ENCODE measurements around the gene MRE11.
A peak's percentile ranks its signal among the peaks of the same experiment; 100 is the strongest.

The MRE11 gene

DNA sequence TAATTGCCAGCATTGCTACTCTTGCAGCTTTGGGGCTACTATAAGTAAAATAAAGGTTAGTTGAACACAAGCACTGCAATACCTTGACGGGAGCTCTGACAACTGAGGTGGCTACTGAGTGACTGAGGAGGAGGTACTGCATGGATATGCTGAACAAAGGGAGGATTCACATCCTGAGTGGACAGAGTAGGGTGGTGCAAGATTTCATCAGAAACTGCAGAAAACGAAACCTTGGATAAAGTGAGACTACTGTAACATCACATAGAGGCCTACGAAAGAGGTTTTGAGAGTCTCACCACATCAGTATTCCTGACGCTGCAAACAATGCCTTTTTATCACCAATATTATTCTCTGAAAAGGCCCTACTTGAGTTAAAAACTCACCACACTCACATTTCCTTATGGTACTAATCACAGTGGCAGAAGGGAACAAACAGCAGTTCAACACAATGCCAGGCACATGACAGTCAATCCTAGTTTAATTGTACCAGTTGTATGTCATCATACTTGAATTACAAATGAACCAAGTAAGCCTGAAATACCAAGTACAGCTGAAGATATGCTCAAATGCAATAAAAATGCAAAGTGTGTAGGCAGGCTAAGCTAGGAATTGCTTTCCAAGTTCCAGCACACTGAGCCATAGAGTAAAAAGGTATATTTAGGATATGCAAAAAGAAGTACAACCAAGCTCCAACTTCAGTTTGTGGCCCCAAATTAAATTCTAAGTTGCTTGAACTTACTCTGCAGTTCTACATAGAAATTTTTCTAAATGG, 88.4 kb downstream of the MRE11 start:
- no peak for DNase-seq (ENCODE audit: low read depth)
- TF ChIP-seq, protein P1, sequence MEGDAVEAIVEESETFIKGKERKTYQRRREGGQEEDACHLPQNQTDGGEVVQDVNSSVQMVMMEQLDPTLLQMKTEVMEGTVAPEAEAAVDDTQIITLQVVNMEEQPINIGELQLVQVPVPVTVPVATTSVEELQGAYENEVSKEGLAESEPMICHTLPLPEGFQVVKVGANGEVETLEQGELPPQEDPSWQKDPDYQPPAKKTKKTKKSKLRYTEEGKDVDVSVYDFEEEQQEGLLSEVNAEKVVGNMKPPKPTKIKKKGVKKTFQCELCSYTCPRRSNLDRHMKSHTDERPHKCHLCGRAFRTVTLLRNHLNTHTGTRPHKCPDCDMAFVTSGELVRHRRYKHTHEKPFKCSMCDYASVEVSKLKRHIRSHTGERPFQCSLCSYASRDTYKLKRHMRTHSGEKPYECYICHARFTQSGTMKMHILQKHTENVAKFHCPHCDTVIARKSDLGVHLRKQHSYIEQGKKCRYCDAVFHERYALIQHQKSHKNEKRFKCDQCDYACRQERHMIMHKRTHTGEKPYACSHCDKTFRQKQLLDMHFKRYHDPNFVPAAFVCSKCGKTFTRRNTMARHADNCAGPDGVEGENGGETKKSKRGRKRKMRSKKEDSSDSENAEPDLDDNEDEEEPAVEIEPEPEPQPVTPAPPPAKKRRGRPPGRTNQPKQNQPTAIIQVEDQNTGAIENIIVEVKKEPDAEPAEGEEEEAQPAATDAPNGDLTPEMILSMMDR (IDR thresholded peaks at IDR 0.05; ENCODE audit: insufficient read depth, low read depth, low read length, missing control alignments), result no peak

DNA sequence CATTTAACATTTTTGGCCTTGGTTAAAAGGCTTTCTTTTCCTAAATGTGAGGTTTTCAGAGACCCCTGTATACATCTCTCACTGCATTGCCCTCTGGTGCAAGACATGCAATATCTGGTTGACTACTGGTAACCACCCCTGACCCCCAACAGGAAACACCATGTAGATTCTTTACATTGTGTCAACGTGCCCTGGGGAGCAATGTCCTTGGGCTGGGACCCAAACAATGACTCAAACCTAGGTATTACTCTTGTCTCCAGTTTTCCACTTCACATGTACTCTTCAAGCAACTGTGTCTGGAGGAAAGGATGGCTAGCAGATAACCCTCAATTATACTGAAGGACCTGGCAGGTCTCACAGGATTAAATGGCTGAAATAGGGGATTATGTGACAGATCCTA, 91.3 kb downstream of the MRE11 start:
- peak; percentile 33 for DNase-seq (ENCODE audit: low read depth)
- H3K4me3 ChIP-seq (ENCODE audit: low read length), result no peak overlapping the region
- TF ChIP-seq, protein P1 (IDR thresholded peaks at IDR 0.05; ENCODE audit: insufficient read depth, low read depth, low read length, missing control alignments), result no peak

More for the DNA sequence above, 88.4 kb downstream of the MRE11 start:
- no peak overlapping the region for H3K4me3 ChIP-seq (ENCODE audit: low read length)

DNA sequence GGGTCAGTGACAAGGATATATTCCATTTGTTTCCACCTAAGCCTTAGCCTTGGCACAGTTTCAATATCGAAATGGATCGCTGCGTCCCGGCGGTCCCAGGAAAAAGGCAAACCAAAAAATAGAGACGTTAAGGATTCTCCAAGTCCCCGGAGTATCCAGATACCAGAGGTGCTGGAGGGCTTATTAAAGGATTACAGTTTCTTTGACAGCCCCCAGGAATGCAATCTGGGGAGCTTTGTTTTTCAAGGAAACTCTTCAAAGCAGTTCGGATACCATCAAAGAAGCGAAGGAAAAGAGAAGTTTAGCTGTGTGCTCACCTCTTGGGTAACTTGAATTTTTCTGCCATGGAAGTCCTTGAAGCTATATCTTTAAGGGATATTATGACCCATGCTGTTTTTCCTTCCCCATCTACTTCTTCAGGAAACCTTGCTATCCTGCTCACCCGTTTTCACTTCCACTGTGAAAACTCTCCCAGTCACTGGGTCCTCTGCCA, 91.8 kb downstream of the MRE11 start:
- TF ChIP-seq, protein P1 (IDR thresholded peaks at IDR 0.05; ENCODE audit: insufficient read depth, low read depth, low read length, missing control alignments), result no peak
- H3K4me3 ChIP-seq (ENCODE audit: low read length), result no peak overlapping the region
- no peak for DNase-seq (ENCODE audit: low read depth)

DNA sequence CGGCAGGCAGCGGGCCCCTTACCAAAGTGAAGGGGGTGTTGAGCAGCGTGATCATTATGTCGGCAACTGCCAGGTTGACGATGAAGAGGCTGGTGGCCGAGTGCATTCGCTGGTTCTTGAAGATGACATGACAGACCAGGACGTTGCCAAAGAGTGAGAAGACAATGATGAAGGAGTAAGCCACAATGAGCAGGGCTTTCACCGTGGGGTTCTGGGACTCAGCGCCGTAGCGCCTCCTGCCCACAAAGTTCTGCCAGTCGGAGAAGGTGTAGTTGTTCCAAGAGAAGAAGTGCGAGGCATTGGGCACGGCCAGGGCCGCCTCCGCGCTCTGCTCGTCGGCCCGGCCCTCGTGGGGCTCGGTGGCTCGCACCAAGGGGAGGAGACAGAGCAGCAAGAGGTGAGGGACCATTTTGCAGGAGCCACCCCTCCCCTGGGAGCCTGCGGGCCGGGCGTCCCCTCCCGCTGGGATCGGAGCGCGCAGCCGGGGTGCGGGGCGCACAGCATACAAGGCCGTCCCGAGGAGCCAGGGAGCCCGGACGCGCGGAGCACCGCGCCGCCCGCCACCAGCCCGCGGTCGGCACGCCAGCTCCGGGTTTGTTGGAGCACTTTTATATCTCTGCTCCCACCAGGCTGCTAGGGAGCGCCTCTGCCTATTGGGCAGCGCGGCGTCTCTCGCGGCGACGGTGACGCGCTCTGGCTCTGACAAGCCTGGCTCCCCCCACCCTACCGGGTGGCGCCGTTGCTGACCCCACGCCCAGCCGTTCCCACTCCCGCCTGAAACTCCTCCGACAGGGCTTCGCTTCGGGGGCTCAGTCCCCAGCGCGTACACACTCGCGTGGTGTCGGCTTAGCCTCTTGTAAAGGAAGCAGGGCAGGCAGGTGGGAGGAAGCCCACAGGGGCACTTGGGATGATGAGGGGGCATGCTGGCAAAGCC, 92.5 kb downstream of the MRE11 start, which contains the start of gene GPR83:
Gene GPR83 (minus strand): TSS at position 581 of the 934 bp plus-strand sequence. CDS start 172 bp downstream, at position 409.
- H3K4me3 ChIP-seq (ENCODE audit: low read length), result peak within 1 kb of the TSS; percentile 14
- peak; percentile 24 for DNase-seq (ENCODE audit: low read depth)
- TF ChIP-seq, protein P1 (IDR thresholded peaks at IDR 0.05; ENCODE audit: insufficient read depth, low read depth, low read length, missing control alignments), result no peak

DNA sequence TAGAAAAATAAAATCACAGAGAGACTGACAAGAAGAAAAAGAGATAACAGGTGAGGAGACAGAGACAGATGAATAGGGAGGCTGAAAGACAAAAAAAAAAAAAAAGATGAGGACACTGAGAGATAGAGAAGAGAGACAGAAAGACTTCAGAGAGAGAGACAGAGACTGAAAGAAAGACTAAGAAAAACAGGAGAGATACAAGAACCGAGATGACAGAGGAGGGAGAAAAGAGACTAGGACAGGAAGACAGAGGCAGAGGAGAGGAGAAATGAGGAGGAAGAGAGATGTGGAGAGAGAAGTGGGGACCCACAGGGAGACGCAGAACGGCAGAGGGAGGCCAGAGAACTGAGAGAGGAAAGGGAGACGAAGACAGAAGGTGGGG, 93.2 kb downstream of the MRE11 start:
- TF ChIP-seq, protein P1 (IDR thresholded peaks at IDR 0.05; ENCODE audit: insufficient read depth, low read depth, low read length, missing control alignments), result no peak
- no peak overlapping the region for H3K4me3 ChIP-seq (ENCODE audit: low read length)
- no peak for DNase-seq (ENCODE audit: low read depth)

DNA sequence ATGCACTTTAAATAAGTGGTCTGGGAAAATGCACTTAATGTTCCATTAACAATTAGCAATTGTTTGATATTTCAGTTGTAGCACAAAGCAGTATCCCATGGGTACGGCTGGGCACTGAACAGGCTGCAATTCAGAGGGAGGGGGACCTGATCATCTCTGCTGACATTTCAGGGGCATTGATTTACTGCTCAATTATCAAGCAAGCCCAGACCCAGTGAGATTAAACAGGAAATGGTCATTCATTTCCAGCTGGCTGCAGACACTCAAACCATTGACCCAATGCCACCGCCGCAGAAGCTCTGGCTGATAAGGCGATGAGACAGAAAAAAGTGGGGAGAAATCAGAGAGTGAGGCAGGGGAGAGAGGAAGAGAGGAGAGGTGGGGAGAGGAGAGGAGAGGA, 93.6 kb downstream of the MRE11 start:
- no peak for DNase-seq (ENCODE audit: low read depth)
- TF ChIP-seq, protein P1 (IDR thresholded peaks at IDR 0.05; ENCODE audit: insufficient read depth, low read depth, low read length, missing control alignments), result no peak

More for the DNA sequence above, 93.6 kb downstream of the MRE11 start:
- H3K4me3 ChIP-seq (ENCODE audit: low read length), result no peak overlapping the region

Measured in epithelial cell of esophagus (primary cell).